HG02642 (cell line): ENCODE measurements around the gene SH2D3A.
A peak's percentile ranks its signal among the peaks of the same experiment; 100 is the strongest.

Experiments
- ATAC-seq: cut with Tn5 transposase; IDR thresholded peaks from one replicate; pipeline ENCODE4 v1.9.1; 2021; ENCODE audit warnings: mild to moderate bottlenecking; ENCODE audit not compliant: unreplicated experiment, poor library complexity

SH2D3A gene

GRCh38 chr19:6738787-6739389 is 28.3 kb downstream of the SH2D3A start:
- no peak for ATAC-seq

GRCh38 chr19:6737873-6738786 is 29.1 kb downstream of the SH2D3A start:
- ATAC-seq = peak; percentile 4

- ATAC-seq = peak; percentile 70
Observed at GRCh38 chr19:6737284-6737872, 29.9 kb downstream of the SH2D3A start, which contains the start of gene GPR108. GPR108 (minus strand) TSS chr19:6737580; CDS start chr19:6737576, 4 bp downstream.

GRCh38 chr19:6736917-6737283 is 30.3 kb downstream of the SH2D3A start:
- no peak for ATAC-seq

GRCh38 chr19:6736169-6736916 is 30.9 kb downstream of the SH2D3A start:
- ATAC-seq = no peak

GRCh38 chr19:6735181-6735911 is 31.9 kb downstream of the SH2D3A start:
- no peak for ATAC-seq

GRCh38 chr19:6734096-6734696 is 33.0 kb downstream of the SH2D3A start:
- no peak for ATAC-seq

GRCh38 chr19:6733338-6734095 is 33.7 kb downstream of the SH2D3A start:
- no peak for ATAC-seq

- no peak for ATAC-seq
Observed at GRCh38 chr19:6732803-6733337, 34.4 kb downstream of the SH2D3A start.

- ATAC-seq = no peak
Observed at GRCh38 chr19:6731822-6732221, 35.4 kb downstream of the SH2D3A start.

- ATAC-seq = no peak
Observed at GRCh38 chr19:6730941-6731670, 36.1 kb downstream of the SH2D3A start.

- ATAC-seq = no peak
Observed at GRCh38 chr19:6730153-6730804, 37.0 kb downstream of the SH2D3A start.

- no peak for ATAC-seq
Observed at GRCh38 chr19:6729573-6730152, 37.6 kb downstream of the SH2D3A start.

- no peak for ATAC-seq
Observed at GRCh38 chr19:6728346-6728745, 38.9 kb downstream of the SH2D3A start.

GRCh38 chr19:6725513-6726231 is 41.6 kb downstream of the SH2D3A start:
- ATAC-seq = no peak
